ENCODE results near the gene ASB16. TPM values are rescaled to one million over a fixed set of nuclear protein-coding genes. Genes with fewer than 3 reads are reported as not detected.

Gene ASB16
- total and polyA plus RNA-seq, 10 of the 15 experiments (the other 5 are each of a cell fraction or from before 2014, with no cell fraction given), result 0.07 to 1.1 (median 0.44) TPM; not detected in 5

- ChIA-PET POLR2A (interaction anchor here (0.7 to 3.2 kb wide), 2 partner anchors 9 to 71 kb away, joined by 3 to 34 read pairs; no protein-coding TSS in a partner anchor), CTCF (interaction anchor here (0.5 to 4.1 kb wide), 7 partner anchors 10 to 177 kb away, joined by 3 to 40 read pairs (median 3); no protein-coding TSS in a partner anchor), RAD21 (ENCODE audit: unreplicated experiment) (no interaction called here), SMC1A (ENCODE audit: uncharacterized antibody, unreplicated experiment) (interaction anchor here (0.6 kb wide), 1 partner anchor 576 kb away, joined by 4 read pairs; no protein-coding TSS in a partner anchor)
- no peaks in the 10 kb centered on the region for H3K9me3 ChIP-seq (replicated peaks; ENCODE audit: control insufficient read depth, insufficient read depth, low read length)
- in situ Hi-C loops (cut with MboI), result loop anchor here (25.0 kb wide), 1 partner anchor 909 kb away; the partner anchor contains the start of gene TMEM106A
- H3K4me1 ChIP-seq (ENCODE audit: control insufficient read depth, insufficient read depth, low read length), result peaks cover 8% of the 10 kb centered on the region; the same call in 1 of the 2 replicates
- H3K4me2 ChIP-seq (ENCODE audit: control insufficient read depth, insufficient read depth), result no peak overlapping the region
- ATAC-seq, result no peak
- intact Hi-C loops (cut with micrococcal nuclease; ENCODE audit: unreplicated experiment), result no loop called here
- H3K36me3 ChIP-seq (ENCODE audit: control insufficient read depth in 2 of 2, insufficient read depth in 2 of 2, low read length in 1 of 2), result peaks cover 0 to 1% of the 10 kb centered on the region in 2 experiments; a peak in 1 of 4 replicates
- no peak overlapping the region for H3K4me3 ChIP-seq
- FAIRE-seq, result no peak
- H3K27me3 ChIP-seq (replicated peaks in 1 of 2; ENCODE audit: control insufficient read depth in 2 of 2, insufficient read depth in 2 of 2, low read length in 1 of 2), result no peaks in the 10 kb centered on the region
- H3K79me2 ChIP-seq (ENCODE audit: control insufficient read depth, insufficient read depth, low read length), result peaks cover 2% of the 10 kb centered on the region
- TSS peak; percentile 11 for BruUV-seq (replicated peaks)
- 58% methylated on average over 8 of the region's 9 CpGs for WGBS (ENCODE audit: insufficient coverage, insufficient replicate concordance, low lambda C conversion rate, missing lambda C conversion rate)
- no peaks in the 10 kb centered on the region for H4K20me1 ChIP-seq (ENCODE audit: control insufficient read depth, insufficient read depth)
- no peak overlapping the region for H3K9ac ChIP-seq (ENCODE audit: control insufficient read depth, insufficient read depth, low read length)
- no peak for DNase-seq (ENCODE audit: low read depth, low spot score)
- no peak overlapping the region for H2AFZ ChIP-seq (ENCODE audit: control insufficient read depth, low read depth, low read length)
- no peak overlapping the region for H3K27ac ChIP-seq (ENCODE audit: control insufficient read depth, insufficient read depth)
- TF ChIP-seq RB1 (IDR thresholded peaks at IDR 0.05; ENCODE audit: borderline replicate concordance) (no peak), PAX8 (IDR thresholded peaks at IDR 0.05) (no peak), ZBED1 (IDR thresholded peaks at IDR 0.05; ENCODE audit: borderline replicate concordance) (no peak), E4F1 (IDR thresholded peaks at IDR 0.05; ENCODE audit: borderline replicate concordance, partially characterized antibody) (no peak), RAD21 (IDR thresholded peaks at IDR 0.05; ENCODE audit: insufficient read depth, low read depth, low read length) (no peak), TAF1 (IDR thresholded peaks at IDR 0.05; ENCODE audit: borderline replicate concordance, low read depth, low read length) (no peak), MTA2 (IDR thresholded peaks at IDR 0.05; ENCODE audit: low read depth) (no peak), TCF7 (IDR thresholded peaks at IDR 0.05; ENCODE audit: borderline replicate concordance) (no peak), IRF5 (IDR thresholded peaks at IDR 0.05; ENCODE audit: borderline replicate concordance) (no peak), ZNF384 (IDR thresholded peaks at IDR 0.05; ENCODE audit: borderline replicate concordance, low read depth, low read length) (no peak), NBN (IDR thresholded peaks at IDR 0.05) (no peak), POLR2AphosphoS5 (IDR thresholded peaks at IDR 0.05; ENCODE audit: low read length) (no peak), SIX5 (IDR thresholded peaks at IDR 0.05; ENCODE audit: low read depth, low read length, severe bottlenecking) (no peak)
These were observed 49.5 kb upstream of the ASB16 start for GRCh38 chr17:44120851-44121605.
